H1 (cell line): ENCODE results near the gene TMEM14B. TPM values are rescaled to one million over a fixed set of nuclear protein-coding genes. Genes with fewer than 3 reads are reported as not detected.

Experiments used
- ATF2 ChIP-seq: IDR thresholded peaks from 2 replicates; pipeline ENCODE4 v1.6.1; 2012; ENCODE audit warnings: low read length, inconsistent platforms
- BACH1 ChIP-seq: IDR thresholded peaks from 2 replicates; pipeline ENCODE4 v1.6.1; 2012; ENCODE audit warnings: low read length, improper control_type of control experiment
- BCL11A ChIP-seq, 2 experiments: IDR thresholded peaks; one replicate each; pipeline ENCODE4 v1.6.1; 2011; ENCODE audit warnings: low read depth in 2 of 2, low read length in 2 of 2, mild to moderate bottlenecking in 2 of 2
- BRCA1 ChIP-seq: IDR thresholded peaks from 2 replicates; pipeline ENCODE4 v1.6.1; 2012; ENCODE audit warnings: low read depth, low read length, improper control_type of control experiment
- CTCF ChIP-seq, 3 experiments: IDR thresholded peaks; 1 replicate in 2 of 3; 2 replicates in 1 of 3; pipeline versions ENCODE4 v1.5.1 to v1.6.1; 2011; ENCODE audit warnings: low read length in 3 of 3, mild to moderate bottlenecking in 3 of 3, inconsistent platforms in 2 of 3, low read depth in 1 of 3, moderate library complexity in 1 of 3; ENCODE audit not compliant: insufficient read depth in 1 of 3; ENCODE audit errors: control extremely low read depth in 1 of 3
- EGR1 ChIP-seq: IDR thresholded peaks from 2 replicates; pipeline ENCODE4 v1.6.1; 2011; ENCODE audit warnings: low read depth, low read length, borderline replicate concordance
- EP300 ChIP-seq, 2 experiments: IDR thresholded peaks; 1 replicate in 1 of 2; 2 replicates in 1 of 2; pipeline ENCODE4 v1.6.1; 2011 to 2012; ENCODE audit warnings: low read depth in 2 of 2, low read length in 2 of 2, mild to moderate bottlenecking in 2 of 2, borderline replicate concordance in 1 of 2, inconsistent platforms in 1 of 2, moderate library complexity in 1 of 2
- EZH2 ChIP-seq: fragments of 200-600 bp; sonication (generic); IDR thresholded peaks from 2 replicates; pipeline ENCODE4 v1.7.1; 2012; ENCODE audit warnings: low read depth, mild to moderate bottlenecking, moderate library complexity, low read length, inconsistent platforms; ENCODE audit not compliant: severe bottlenecking
- GTF2F1 ChIP-seq: IDR thresholded peaks from 2 replicates; pipeline ENCODE4 v1.6.1; 2012; ENCODE audit warnings: low read depth, low read length, improper control_type of control experiment, borderline replicate concordance
- KDM4A ChIP-seq: IDR thresholded peaks from one replicate; pipeline ENCODE4 v1.7.1; 2012; ENCODE audit warnings: low read depth, mild to moderate bottlenecking, moderate library complexity, low read length, inconsistent platforms; ENCODE audit not compliant: severe bottlenecking
- NANOG ChIP-seq: IDR thresholded peaks from 2 replicates; pipeline ENCODE4 v1.6.1; 2011; ENCODE audit warnings: low read length, low read depth, mild to moderate bottlenecking, inconsistent platforms; ENCODE audit not compliant: insufficient read depth, poor library complexity, severe bottlenecking
- RAD21 ChIP-seq, 2 experiments: IDR thresholded peaks in 1 of 2; conservative IDR thresholded peaks in 1 of 2; 2 replicates each; pipeline ENCODE4 v1.6.1; 2011; ENCODE audit warnings: low read depth in 2 of 2, low read length in 2 of 2, improper control_type of control experiment in 1 of 2, inconsistent platforms in 1 of 2, mild to moderate bottlenecking in 1 of 2, moderate library complexity in 1 of 2
- SAP30 ChIP-seq: fragments of 300-600 bp; sonication (generic); IDR thresholded peaks from 2 replicates; pipeline ENCODE4 v1.7.1; 2012; ENCODE audit warnings: low read length, moderate library complexity, mild to moderate bottlenecking, inconsistent platforms; ENCODE audit not compliant: insufficient read depth, insufficient replicate concordance
- SIRT6 ChIP-seq: IDR thresholded peaks from one replicate; pipeline ENCODE4 v1.7.1; 2012; ENCODE audit warnings: low read length, inconsistent platforms
- SP4 ChIP-seq: IDR thresholded peaks from 2 replicates; pipeline ENCODE4 v1.6.1; 2012; ENCODE audit warnings: low read length, inconsistent platforms
- TCF12 ChIP-seq: IDR thresholded peaks from 2 replicates; pipeline ENCODE4 v1.6.1; 2011; ENCODE audit warnings: low read depth, mild to moderate bottlenecking, low read length
- polyA plus RNA-seq, 7 experiments: library from polyadenylated mRNA; depleted of rRNA in 3 of 7; stranded (reverse) in 5 of 7; unstranded in 2 of 7; fragments of >200 nt in 5 of 7; fragments of 200-250 nt in 2 of 7; gene quantifications; 1 replicate in 5 of 7; 2 replicates in 1 of 7; 4 replicates in 1 of 7; pipeline versions ENCODE4 v1.2.1 to v1.2.3, GENCODE V29; 2011 to 2013; ENCODE audit warnings: missing spikeins in 2 of 7, mixed read lengths in 2 of 7
- total RNA-seq: library from RNA; stranded (reverse); fragmentation: NEBNext Ultra II Directional; extraction: Animal tissue kit (Norgen Biotek cat#: 25700); gene quantifications from 2 replicates; pipeline ENCODE4 v1.2.1, GENCODE V29; 2021
- TF ChIP-seq, protein P1 (sequence below): IDR thresholded peaks from 2 replicates; pipeline ENCODE4 v1.6.1; 2011; ENCODE audit warnings: low read length, improper control_type of control experiment

The TMEM14B gene
- total and polyA plus RNA-seq, 2 of the 8 experiments (the other 6 are each of a cell fraction or from before 2014, with no cell fraction given), result 84.6 to 109 TPM

DNA sequence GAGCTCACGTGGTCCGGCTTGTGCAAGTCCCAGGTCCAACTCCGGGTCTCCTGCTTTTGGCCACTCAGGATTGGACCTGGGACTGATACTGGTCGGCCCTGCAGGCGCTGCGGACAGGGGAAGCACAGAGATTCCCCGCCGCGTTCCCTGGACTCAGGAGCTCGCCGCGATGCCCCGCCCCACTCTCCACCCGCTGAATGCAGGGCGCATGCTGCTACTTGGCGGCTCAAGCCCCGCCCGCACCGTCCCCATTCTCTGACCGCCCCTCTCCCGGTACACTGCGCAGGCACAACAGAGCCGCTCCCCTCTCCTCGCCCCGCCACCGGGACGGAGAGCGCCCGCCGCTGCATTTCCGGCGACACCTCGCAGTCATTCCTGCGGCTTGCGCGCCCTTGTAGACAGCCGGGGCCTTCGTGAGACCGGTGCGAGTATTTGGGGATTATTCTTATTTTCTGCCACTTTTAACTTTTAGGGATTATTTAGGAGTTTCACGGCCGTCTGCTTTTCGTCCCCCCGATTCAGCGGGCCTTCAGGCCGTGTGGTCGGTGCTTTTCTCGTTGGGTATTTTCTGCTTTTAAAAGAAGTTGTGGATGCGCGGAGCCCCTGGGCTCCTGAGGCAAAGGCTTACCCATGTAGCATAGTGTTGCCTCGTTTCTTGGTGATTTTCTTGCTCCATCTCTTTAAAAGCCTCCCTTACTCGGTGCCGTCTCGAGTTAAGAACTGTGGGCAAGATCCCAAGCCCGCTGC, 24.6 kb upstream of the TMEM14B start, which contains the start of gene TMEM14C (continued):
- TF ChIP-seq BACH1 (0 out of 2 replicates have a peak, but pooled peaks have one; percentile 18), EP300 (IDR thresholded peaks at IDR 0.05; ENCODE audit: borderline replicate concordance in 1 of 2, low read depth in 2 of 2, low read length in 2 of 2) (0 out of 3 replicates have a peak, but pooled peaks of 1 of the 2 experiments have one; percentile 36), NANOG (no peak), EGR1 (peak; percentile 65), CTCF (IDR thresholded peaks at IDR 0.05; ENCODE audit: control extremely low read depth in 1 of 3, insufficient read depth in 1 of 3, low read depth in 1 of 3, low read length in 3 of 3) (no peak), GTF2F1 (no peak), KDM4A (peak; percentile 46), EZH2 (no peak), RAD21 (IDR thresholded peaks at IDR 0.05 in 1 of 2, conservative IDR thresholded peaks at IDR 0.05 in 1 of 2; ENCODE audit: low read depth in 2 of 2, low read length in 2 of 2) (peak in 1 of 2 experiments; percentile 6; a peak in 3 of 4 replicates), SIRT6 (no peak), SAP30 (peak; percentile 13), BRCA1 (no peak), BCL11A (IDR thresholded peaks at IDR 0.05; ENCODE audit: low read depth in 2 of 2, low read length in 2 of 2) (no peak), SP4 (no peak), ATF2 (0 out of 2 replicates have a peak, but pooled peaks have one; percentile 22), TCF12 (no peak)
- TF ChIP-seq, protein P1, sequence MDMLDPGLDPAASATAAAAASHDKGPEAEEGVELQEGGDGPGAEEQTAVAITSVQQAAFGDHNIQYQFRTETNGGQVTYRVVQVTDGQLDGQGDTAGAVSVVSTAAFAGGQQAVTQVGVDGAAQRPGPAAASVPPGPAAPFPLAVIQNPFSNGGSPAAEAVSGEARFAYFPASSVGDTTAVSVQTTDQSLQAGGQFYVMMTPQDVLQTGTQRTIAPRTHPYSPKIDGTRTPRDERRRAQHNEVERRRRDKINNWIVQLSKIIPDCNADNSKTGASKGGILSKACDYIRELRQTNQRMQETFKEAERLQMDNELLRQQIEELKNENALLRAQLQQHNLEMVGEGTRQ, result peak; percentile 76
